ENCODE data around the gene RP9.

DNA sequence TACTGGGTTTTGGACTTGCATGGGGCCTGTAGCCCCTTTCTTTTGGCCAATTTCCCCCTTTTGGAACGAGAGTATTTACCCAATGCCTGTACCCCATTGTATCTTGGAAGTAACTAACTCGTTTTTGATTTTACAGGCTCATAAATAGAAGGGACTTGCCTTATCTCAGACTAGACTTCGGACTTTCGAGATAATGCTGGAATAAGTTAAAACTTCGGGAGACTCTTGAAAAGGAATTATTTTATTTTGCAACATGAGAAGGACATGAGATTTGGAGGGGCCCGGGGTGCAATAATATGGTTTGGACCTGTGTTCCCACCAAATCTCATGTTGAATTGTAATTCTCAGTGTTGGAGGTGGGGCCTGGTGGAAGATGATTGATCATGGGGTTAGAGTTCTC lies 38.4 kb downstream of the RP9 start:
- TF ChIP-seq, protein P1, sequence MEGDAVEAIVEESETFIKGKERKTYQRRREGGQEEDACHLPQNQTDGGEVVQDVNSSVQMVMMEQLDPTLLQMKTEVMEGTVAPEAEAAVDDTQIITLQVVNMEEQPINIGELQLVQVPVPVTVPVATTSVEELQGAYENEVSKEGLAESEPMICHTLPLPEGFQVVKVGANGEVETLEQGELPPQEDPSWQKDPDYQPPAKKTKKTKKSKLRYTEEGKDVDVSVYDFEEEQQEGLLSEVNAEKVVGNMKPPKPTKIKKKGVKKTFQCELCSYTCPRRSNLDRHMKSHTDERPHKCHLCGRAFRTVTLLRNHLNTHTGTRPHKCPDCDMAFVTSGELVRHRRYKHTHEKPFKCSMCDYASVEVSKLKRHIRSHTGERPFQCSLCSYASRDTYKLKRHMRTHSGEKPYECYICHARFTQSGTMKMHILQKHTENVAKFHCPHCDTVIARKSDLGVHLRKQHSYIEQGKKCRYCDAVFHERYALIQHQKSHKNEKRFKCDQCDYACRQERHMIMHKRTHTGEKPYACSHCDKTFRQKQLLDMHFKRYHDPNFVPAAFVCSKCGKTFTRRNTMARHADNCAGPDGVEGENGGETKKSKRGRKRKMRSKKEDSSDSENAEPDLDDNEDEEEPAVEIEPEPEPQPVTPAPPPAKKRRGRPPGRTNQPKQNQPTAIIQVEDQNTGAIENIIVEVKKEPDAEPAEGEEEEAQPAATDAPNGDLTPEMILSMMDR (IDR thresholded peaks at IDR 0.05) = no peak
- TF ChIP-seq POLR2A (IDR thresholded peaks at IDR 0.05) = no peak

Measured in heart left ventricle (tissue), 13 donors.